NCI-H1436 (cell line): ENCODE measurements around the gene RGS16.

Source experiments
- DNase-seq: peaks from one replicate; lab custom pipeline; 2025; lab: John Stamatoyannopoulos, UW

The RGS16 gene

DNA sequence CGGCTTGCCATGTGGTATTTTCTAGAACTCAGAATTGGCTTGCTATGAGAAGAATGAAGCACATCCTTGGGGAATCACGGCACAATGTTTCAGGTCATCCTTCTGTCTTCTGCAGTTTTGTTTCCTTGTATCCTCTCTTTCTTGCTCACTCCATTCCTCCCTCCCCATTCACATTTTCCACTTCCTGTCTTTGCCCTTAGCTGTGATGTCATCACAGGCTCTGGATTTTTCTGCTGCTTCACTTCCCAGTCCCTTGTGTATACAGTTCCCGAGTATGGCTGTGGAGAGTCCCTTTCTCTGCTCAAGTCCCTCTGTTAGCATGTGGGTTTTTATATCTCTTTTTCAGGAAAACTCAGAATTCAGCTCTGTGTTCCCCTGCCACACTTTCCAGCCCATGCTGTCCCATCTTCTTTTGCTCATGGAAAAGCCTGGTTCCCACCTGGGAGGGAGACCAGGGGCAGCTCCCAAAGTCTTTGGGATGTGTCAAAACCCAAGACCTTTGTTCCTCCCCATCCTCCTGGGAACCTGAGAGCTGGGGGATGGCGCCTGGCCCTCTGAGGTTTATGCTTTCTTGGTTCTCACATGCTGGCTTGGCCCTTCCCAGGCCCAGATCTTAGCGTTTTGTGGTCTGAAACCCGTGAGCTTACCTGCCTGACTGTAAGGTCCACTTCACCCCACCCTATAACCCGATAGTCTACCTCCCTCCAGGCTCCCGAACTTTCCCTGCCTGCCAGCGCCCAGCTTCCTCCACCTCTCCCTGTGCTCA is 4.8 kb upstream of the RGS16 start:
- DNase-seq, result no peak

DNA sequence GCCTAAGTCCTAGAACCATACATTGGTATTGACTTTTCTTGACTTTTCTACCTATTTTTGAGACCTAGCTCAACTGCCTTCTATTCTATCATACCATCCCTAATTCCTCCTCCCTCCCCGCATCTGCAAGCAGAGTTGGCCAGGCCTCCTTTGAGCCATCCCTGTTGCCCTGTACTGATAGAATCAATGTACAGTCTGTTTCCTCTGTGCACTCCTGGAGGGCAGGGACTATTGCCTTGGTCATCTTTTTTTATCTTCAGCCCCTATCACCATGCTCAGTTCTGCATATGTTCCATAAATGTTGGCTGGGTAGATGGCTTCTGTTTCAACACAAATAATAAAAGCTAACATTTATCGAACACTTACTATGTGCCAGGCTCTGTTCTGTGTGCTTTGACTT is 4.0 kb upstream of the RGS16 start:
- DNase-seq, result no peak

DNA sequence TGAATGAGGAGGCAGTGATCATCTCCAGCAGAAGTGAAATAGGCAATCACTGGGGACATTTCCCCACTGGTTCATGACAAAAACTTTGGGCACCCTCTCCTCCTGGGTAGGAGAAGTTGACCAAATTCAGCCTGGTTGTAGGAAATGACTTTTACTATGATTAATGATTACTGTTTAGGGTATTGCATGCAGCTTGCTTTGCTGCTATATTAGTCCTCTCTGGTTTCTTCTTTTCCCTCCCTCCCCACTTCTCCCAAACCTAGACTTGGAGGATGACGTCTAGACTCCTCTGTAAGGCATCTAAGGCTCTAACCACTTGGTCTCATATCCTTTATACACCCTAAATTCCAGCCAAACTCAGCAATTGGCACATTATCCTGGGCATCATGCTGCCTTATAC is 3.4 kb upstream of the RGS16 start:
- DNase-seq, result no peak

DNA sequence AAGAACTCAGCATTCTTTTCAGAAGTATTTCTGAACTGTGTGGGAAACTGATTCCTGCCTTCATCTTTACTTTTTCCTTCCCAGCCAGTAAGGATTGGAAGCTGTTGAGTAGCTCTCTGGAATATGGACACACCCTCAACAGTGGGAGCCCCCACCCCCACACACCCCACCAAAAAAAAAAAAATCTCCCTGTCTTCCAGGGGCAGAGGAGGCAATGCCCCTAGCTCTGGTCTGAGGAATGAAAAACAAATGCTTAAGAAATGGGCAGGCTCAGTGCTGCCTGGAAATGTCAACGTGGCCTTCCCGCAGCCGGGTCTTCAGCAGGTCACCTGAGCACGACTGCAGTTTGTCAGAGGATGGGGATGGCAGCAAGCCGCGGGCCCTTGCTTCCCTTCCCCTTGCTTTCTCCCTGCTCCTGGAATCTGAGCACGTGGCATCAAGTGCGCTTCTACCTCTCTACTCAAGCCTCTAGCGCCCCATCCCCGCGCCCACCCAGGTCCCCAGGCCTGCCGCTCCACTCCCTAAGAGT is 479 bp downstream of the RGS16 start:
- DNase-seq, result no peak

DNA sequence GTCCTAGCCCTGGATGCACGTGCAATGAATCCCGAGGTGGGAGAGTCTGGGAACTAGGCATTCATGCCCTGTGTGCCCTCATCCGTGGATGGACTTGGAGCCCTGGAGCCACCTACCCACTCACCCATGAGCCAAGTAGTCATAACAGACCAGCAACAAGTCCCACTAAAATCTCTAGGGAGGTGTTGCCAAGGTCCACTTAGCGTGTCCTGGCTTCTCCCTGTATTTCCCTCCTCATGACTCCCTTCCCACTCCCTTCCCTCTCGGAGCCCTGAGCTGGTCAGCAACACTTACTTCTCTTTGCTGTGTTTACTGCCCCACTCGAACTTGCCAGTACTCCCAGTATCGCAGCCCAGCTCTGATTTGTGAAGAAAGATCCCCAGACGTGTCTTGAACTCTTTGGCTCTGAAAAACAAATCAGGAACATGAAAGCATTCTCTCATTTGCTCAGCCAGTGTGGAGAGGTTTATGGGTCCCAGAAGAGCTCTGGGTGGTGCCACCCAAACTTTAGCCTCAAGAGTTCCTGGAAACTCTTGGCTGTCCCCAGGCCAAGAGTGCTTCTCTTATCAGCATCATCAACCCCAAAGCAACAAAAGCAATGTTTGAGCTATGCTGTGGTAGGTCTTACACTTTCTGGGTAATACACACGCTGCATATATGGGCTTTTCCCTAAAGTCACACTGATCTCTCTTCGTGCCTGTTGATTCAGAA is 1.1 kb downstream of the RGS16 start:
- DNase-seq, result no peak

DNA sequence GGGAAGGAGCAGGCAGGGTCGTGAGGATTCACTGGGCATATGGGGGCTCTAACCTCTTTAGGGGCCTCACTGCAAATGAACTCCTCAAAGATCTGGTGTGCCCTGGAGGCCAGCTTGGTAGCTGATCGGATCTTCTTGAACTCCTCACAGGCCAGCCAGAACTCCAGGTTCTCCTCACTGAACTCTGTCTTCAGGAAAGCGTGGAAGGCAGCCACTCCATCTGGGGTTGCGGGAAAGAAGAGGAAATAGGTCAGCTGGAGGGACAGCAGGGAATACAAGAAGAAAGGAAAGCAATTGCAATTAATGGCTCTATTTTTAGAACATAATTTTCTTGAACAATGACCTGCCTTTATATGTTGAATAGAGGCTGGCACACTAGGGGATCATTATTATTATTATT is 2.3 kb downstream of the RGS16 start:
- no peak for DNase-seq

DNA sequence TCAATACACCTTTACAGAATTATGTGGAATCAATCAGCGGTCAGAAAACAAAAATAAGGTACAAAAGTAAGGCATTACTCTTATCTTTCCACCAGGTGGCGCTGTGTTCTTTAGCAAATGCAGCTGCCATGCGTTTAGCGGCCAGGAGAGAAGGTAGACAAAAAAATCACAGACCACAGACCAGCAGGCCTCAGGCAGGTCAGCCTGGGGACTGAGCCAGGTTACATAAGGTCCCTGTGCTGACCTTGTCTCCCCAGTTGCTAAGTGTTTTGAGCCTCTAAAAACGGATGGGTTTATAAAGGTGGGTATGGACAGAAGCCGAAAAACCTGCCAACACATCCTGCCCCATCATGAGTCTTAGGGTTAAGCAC is 2.8 kb downstream of the RGS16 start:
- peak; percentile 77 for DNase-seq

DNA sequence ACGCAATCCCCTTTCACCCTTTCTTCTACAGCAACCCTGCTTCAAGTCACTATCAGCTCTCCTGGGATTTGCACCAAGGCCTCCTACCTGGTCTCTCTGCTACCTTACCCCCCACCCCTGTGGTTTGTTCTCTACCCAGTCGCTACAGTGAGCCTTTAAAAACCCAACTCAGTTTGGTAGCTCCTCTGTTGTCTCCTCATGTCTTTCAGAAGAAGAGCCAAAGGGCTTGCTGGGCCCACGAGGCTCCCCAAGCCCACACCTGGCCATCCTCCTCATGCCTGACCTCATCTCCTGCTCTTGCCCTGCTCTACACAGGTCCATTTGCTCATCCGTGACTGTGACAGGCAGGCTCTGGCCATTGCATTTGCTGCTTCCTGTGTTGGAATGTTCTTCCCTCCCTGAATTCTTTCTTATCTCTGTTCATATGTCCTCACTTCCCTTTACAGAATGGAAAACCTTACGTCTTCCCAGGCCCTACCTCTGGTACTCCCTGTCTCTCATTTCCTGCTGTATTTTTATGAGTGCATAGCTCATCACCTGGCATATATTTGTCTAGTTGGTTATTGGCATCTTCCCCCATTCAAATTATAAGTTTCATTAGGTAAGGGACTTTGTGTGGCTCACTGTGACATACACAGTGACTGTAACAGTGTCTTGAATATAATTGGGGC is 3.3 kb downstream of the RGS16 start:
- no peak for DNase-seq

DNA sequence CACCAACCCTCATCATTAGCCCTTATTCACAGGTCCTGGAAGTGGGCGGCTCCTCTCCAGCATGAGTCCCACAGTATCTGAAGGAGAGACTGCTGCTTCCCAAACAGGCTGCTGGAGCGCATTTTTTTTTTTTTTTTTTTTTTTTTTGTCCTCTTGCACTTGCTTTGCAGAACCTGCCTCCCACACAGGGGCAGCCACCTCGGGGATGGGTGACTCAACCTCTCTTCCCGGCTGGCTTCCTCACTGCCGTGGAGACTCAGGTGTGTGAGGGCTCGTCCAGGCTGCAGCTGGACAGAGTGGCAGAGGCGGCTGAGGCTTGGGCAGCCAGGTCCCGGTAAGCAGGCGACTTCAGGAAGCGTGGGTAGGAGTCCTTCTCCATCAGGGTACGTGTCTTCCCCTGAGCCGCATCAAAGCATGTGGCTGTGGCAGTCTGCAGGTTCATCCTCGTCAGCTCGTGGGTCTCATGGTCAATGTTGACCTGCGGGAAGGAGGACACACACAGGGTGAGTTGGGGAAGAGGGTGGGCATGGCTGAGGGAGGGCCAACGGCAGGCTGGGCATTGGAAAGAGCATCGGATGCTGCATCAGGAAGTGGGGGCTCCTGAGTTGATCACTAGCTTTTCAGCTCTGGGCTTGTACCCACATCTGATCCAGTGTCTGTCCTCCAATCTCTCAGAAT is 4.0 kb downstream of the RGS16 start:
- no peak for DNase-seq

DNA sequence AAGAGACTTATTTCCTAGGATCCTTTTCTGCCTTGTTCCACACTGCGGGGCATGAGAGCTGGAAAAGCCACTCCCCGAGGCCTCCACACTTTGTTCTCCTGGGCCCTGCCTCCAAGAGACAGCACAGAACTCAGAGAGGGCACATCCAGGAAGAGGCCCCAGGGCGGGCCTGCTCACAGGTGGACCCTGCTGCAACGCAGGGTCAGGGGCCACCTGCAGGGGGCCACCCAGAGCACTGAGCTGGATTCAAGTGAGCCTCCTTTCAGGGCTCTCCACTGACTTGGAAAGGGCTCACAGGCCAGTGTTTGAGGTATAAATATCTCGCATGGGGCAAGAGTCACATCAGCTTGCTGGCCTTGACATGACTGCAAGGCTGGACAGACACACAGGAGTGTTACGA is 4.8 kb downstream of the RGS16 start:
- no peak for DNase-seq

DNA sequence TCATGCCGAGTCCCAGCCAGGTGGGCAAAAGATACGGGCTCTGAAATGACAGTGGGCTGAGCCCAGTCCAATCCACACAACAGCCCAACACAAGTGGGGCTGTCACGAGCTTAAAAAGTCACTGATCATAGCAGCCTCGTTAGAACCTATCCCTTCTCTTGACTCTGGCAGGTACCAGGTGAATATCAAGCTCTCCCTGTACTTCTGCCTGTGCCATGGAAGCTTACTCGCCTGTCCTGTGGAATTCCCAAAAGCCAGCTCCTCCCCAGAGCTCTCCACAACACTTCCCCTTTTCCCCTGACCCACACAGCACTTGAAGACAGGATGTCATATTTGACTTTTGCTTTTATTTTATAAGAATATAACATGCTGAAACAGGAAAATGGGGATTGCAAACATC is 5.9 kb downstream of the RGS16 start:
- DNase-seq, result no peak

DNA sequence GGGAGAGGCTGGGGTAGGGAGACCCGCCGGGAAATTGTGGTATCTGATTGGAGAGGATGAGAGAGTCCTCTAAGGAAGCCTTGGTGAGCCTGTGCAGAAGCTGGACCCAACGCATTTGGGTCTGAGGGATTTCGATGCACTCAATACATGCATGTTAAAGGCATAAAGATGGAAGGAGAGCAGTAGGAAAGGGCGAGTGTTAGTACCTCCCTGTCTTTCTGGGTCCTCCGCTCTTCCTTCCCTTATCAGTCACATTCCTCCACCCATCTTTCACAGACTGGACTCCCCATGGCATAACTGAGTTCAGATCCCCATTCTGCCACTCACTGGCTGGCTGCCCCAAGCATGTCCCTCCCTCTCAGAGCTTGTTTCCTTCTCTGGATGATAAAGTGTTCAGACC is 7.3 kb downstream of the RGS16 start:
- DNase-seq, result no peak

DNA sequence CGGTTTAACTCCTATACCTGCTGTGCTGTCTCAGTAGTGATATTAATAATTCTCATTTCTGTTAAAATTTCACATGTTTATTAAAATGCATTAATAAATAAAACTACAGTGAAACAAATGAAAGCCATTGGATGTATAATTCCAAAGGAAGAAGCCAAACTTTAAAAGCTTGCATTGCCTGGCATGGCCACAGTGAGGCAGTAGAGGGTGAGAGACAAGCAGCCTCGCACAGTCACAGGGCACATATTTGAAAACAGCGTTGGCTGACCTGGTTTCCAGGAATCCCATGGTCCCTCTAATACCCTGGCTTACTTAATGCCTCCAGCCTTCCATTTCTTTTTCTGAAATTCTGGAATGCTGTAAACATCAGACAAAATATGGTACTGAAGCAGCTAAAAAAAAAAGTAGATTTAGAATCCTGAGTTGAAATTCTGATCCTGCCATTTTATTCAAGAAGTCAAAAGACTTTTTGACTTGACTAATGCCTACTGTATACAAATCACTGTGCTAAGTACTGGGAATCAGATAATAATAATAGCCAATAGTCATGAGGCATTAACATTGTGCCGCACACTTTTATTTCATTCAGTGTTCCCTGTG is 8.4 kb downstream of the RGS16 start:
- peak; percentile 40 for DNase-seq

DNA sequence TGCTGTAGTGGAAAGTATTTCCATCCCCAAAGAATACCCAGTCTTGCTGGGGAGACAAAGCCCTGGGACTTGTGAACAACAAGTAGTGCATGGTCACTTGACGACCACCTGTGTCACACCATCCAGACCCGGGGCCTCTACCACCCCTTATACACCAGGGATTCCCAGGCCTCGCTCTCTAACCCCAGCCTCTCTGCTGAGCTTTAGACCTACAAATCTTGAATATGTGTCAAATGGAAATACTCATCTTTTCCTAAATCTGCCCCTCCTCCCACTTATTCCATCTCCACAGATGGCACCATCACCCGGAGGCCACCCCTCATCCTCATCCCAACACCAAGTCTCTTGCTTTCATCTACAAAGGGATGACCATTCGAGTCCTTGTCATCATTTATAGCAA is 14.3 kb downstream of the RGS16 start:
- no peak for DNase-seq

DNA sequence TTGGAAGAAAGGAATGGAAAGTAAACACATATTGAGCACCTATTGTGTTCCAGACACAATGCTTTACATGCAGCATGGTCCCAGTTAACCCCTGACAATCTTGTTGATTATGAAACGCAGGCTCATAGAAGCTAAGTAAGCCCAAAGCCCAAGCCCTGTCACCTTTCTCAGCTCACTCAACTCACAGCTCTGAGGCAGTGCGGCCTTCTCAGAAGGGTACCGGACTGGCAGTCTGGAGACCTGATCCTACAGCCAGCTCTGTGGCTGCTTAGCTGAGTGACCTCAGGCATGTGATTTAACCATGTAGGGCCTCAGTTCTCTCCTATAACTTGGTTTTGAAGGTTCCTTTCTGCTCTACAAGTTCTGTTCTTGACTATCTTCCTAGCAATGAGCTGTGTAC is 14.7 kb downstream of the RGS16 start:
- DNase-seq, result no peak

DNA sequence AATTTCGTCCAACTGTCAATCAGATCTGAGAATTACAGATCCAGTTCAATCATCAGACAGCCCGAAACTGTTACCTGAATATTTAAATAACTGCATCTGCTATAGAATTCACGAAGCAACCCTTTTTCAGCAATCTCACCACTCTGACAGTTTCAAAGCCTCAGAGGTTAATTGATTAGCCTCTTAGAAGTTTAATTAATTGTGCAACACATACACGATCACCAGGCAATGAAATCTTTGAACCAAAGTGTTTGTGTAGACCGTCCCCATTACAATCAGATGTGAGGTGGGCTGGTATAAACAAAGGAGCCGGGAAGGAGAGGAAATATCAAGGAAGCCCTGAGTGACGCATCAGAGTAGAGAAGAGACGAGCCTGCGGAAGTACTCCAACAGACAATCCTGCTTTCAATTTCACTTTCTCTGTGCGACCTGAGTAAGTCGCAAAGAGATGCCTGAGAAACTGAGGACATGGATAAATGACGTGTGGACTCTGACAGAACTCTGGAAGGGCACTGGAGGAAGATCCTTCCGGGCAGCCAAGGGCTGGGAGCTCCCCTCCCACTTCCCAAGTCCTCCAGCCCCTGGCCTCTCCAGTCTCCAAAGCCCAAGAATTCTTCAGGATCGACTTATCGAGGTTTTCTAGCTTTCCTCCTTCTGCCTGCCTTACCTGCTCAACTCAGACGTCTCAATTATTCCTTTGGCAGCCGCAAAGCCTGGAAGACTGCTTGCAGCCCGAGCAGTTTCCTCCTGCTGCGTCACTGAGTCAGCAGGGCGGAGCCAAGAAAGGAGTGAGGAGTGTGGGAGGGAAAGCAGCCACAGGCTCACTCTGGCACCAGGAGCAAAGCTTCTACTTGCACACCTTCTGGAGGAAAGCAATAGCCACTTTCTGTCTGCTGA is 15.4 kb downstream of the RGS16 start, which contains the start of gene RNASEL:
Gene RNASEL, minus strand, starts transcription at position 757 of the 897 bp plus-strand sequence. CDS start 2,450 bp downstream, outside the sequence.
- DNase-seq, result peak; percentile 60

DNA sequence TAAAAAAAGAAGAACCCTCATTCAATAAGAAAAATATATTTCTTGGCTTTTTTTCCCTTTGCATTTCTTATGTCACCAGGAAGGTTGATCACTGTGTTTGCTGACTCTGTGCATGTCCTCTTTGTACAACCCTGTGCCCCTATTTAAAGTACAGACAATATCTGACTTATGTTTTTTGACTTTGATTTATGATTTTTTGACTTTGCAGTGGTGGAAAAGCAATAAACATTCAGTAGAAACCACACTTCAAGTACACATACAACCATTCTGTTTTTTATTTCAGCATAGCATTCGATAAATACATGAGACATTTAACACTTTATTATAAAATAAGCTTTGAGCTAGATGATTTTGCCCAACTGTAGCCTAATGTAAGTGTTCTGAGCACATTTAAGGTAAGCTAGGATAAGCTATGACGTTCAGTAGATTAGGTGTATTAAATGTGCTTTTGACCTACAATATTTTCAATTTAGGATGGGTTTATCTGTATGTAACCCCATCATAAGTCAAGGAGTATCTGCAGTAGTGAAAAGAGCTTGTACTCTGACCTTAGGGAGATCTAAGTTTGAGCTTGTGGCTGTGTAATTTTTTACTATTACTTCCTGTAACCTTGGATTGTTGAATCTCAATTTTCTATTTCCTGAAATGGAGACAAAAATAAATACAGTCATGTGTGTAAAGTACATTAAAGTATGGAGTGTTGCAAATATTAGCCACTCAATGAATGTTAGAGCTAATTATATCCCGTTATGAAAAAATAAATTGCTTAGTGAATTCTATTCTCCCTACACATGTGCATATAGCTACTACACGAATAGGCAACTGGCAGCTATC is 16.3 kb downstream of the RGS16 start:
- DNase-seq, result no peak

DNA sequence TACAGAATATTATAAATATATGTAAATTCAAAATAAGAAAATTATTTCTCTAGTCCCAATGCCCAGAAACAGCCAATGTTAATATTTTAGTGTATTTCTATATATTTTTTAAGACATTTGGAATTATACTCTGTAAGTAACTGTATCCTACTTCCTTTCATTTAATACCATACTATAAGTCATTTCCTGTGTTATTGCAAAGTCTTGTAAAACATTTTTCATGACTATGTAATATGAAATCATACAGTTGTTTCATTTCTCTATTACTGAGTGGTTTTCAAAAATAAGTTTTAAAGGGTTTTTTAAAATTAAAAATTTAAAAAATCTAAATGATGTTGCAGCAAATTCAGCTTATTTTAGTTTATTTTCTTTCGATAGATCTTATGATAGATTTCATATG is 17.1 kb downstream of the RGS16 start:
- DNase-seq, result no peak

DNA sequence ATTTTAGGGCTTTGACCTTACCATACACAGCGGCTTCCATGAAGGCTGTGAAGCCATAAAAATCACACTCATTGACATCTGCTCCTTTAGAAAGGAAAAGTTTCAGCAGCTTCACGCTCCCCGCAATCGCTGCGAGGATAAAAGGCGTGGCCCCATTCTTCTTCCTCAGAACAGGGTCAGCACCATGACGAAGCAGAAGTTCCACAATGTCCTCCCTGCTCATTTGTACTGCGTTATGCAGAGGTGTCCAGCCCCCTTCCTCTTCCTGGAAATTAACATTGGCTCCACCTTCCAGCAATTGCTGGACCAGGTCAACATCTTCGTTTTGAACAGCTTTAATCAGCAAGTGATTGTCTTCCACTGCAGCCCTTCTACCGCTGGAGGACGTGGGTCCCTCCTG is 17.8 kb downstream of the RGS16 start:
- DNase-seq, result no peak

DNA sequence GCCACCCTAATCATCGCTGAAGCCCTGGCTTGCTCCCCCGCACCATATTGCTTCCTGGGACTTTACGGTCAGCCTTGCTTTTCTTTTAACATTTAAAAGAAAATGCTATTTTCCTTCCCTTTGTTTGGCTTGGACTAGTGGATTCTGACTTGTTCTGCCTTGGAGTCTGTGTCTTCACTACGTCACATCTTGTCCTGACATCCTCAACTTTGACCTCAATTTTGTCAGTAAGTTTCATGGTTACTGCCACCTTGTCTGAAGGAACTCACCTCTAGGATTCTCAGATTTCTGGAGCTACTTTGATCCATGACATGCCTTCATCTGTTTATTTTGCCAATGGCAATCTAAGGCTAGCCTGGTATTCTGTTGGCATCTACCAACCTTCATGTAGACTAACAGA is 19.4 kb downstream of the RGS16 start:
- no peak for DNase-seq
